ENCODE measurements around the gene GPC6.

Gene GPC6

DNA sequence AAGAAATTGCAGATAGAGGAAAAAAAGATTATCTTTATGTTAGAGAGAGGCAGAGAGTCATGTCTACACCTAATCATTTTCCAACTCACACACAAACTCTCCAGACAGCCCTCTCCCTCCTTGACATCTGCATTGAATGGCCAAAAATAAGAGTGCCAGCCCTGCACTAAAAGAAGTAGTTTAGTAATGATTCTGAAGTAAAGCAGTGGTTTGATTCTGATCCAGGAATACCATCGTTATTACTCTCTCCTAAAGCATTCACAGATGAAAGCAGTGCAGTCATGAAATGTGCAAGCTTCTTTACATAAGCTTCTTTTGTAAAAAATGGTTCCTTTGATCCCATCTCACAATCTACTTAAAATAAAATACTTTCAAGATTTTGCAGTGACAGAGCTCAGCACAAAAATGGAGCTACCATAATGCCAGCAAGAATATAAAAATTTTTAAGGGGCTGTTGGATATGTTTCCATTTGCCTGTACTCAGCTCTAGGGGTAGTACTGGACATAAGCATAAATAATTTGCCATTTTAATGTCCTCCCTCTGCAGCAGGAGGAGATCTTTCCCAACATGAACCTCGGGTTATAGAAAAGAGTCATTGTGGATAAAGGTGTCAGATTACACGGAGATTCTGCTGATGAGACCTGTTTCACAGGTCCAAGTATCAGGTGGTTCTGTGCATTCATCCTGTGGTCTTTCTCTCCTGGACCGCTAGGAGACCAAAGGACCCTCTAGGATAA lies 846.6 kb downstream of the GPC6 start:
- H3K27me3 ChIP-seq (ENCODE audit: low read depth, low read length) = no peaks in the 10 kb centered on the region
- no peaks in the 10 kb centered on the region for H3K79me2 ChIP-seq (ENCODE audit: low read length)
- H3K4me2 ChIP-seq (ENCODE audit: low read length) = no peak overlapping the region
- H2AFZ ChIP-seq (ENCODE audit: low read depth, low read length) = no peak overlapping the region
- H3K27ac ChIP-seq (ENCODE audit: low read length) = no peak overlapping the region
- H3K4me3 ChIP-seq (ENCODE audit: low read length) = no peak overlapping the region
- TF ChIP-seq EZH2phosphoT487 (IDR thresholded peaks at IDR 0.05; ENCODE audit: low read depth) = no peak
- H4K20me1 ChIP-seq (ENCODE audit: insufficient read depth, low read length) = no peaks in the 10 kb centered on the region
- no peaks in the 10 kb centered on the region; the same call in 1 of the 2 replicates for H3K9me3 ChIP-seq (ENCODE audit: insufficient read depth, low read length)
- H3K36me3 ChIP-seq (replicated peaks; ENCODE audit: low read depth, low read length) = no peaks in the 10 kb centered on the region
- no peaks in the 10 kb centered on the region for H3K4me1 ChIP-seq (ENCODE audit: low read length)
- H3K9ac ChIP-seq (ENCODE audit: low read length) = no peak overlapping the region

DNA sequence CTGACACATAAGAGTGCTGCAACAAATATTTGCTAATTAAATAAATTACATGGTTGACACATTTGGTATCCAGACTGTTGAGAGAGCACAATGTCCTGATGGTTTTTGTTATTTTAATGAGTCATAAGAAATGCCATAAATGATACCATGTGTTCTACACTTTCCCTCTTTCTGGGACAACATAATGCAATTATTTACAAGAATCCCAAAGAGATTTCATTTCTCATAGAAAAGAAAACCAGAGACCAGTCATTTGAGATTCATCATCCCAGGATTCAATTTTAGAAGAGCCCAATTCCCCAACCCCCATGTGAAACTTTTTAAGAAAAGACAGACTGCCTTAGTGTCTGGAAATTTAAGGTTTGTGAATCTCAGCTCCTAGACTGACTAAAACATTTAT lies 853.3 kb downstream of the GPC6 start:
- H3K27ac ChIP-seq (ENCODE audit: low read length) = no peak overlapping the region
- H3K27me3 ChIP-seq (ENCODE audit: low read depth, low read length) = no peaks in the 10 kb centered on the region
- no peak overlapping the region for H3K4me3 ChIP-seq (ENCODE audit: low read length)
- H2AFZ ChIP-seq (ENCODE audit: low read depth, low read length) = no peak overlapping the region
- TF ChIP-seq EZH2phosphoT487 (IDR thresholded peaks at IDR 0.05; ENCODE audit: low read depth) = no peak
- TF ChIP-seq, protein P1, sequence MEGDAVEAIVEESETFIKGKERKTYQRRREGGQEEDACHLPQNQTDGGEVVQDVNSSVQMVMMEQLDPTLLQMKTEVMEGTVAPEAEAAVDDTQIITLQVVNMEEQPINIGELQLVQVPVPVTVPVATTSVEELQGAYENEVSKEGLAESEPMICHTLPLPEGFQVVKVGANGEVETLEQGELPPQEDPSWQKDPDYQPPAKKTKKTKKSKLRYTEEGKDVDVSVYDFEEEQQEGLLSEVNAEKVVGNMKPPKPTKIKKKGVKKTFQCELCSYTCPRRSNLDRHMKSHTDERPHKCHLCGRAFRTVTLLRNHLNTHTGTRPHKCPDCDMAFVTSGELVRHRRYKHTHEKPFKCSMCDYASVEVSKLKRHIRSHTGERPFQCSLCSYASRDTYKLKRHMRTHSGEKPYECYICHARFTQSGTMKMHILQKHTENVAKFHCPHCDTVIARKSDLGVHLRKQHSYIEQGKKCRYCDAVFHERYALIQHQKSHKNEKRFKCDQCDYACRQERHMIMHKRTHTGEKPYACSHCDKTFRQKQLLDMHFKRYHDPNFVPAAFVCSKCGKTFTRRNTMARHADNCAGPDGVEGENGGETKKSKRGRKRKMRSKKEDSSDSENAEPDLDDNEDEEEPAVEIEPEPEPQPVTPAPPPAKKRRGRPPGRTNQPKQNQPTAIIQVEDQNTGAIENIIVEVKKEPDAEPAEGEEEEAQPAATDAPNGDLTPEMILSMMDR (IDR thresholded peaks at IDR 0.05; ENCODE audit: low read depth, low read length) = no peak
- no peaks in the 10 kb centered on the region for H3K36me3 ChIP-seq (replicated peaks; ENCODE audit: low read depth, low read length)
- H3K4me2 ChIP-seq (ENCODE audit: low read length) = no peak overlapping the region
- no peak overlapping the region for H3K9ac ChIP-seq (ENCODE audit: low read length)
- no peaks in the 10 kb centered on the region; the same call in 1 of the 2 replicates for H3K9me3 ChIP-seq (ENCODE audit: insufficient read depth, low read length)
- no peaks in the 10 kb centered on the region for H3K4me1 ChIP-seq (ENCODE audit: low read length)
- H3K79me2 ChIP-seq (ENCODE audit: low read length) = no peaks in the 10 kb centered on the region
- no peaks in the 10 kb centered on the region for H4K20me1 ChIP-seq (ENCODE audit: insufficient read depth, low read length)

DNA sequence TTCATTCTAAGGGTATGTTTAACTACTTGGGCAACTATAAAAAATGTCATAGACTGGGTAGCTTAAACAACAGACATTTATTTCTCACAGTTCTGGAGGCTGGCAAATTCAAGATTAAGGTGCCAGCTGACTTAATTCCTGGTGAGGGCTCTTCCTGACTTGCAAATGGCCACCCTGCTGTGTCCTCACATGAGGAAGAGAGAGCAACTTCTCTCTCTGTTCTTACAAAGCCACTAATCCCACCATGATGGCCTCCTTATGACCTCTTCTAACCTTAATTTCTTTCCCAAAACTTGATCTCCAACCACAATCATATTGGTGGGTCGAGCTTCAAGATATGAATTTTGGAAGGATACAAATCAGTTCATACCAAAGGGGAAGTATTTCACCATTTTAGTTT lies 853.9 kb downstream of the GPC6 start:
- H3K4me2 ChIP-seq (ENCODE audit: low read length) = no peak overlapping the region
- H3K9ac ChIP-seq (ENCODE audit: low read length) = no peak overlapping the region
- H3K4me3 ChIP-seq (ENCODE audit: low read length) = no peak overlapping the region
- no peak overlapping the region for H3K27ac ChIP-seq (ENCODE audit: low read length)
- no peaks in the 10 kb centered on the region for H3K79me2 ChIP-seq (ENCODE audit: low read length)
- H3K9me3 ChIP-seq (ENCODE audit: insufficient read depth, low read length) = no peaks in the 10 kb centered on the region; the same call in 1 of the 2 replicates
- TF ChIP-seq, protein P1 (IDR thresholded peaks at IDR 0.05; ENCODE audit: low read depth, low read length) = no peak
- no peak for TF ChIP-seq EZH2phosphoT487 (IDR thresholded peaks at IDR 0.05; ENCODE audit: low read depth)
- H2AFZ ChIP-seq (ENCODE audit: low read depth, low read length) = no peak overlapping the region
- no peaks in the 10 kb centered on the region for H3K27me3 ChIP-seq (ENCODE audit: low read depth, low read length)
- H3K4me1 ChIP-seq (ENCODE audit: low read length) = no peaks in the 10 kb centered on the region
- H3K36me3 ChIP-seq (replicated peaks; ENCODE audit: low read depth, low read length) = no peaks in the 10 kb centered on the region
- H4K20me1 ChIP-seq (ENCODE audit: insufficient read depth, low read length) = no peaks in the 10 kb centered on the region

DNA sequence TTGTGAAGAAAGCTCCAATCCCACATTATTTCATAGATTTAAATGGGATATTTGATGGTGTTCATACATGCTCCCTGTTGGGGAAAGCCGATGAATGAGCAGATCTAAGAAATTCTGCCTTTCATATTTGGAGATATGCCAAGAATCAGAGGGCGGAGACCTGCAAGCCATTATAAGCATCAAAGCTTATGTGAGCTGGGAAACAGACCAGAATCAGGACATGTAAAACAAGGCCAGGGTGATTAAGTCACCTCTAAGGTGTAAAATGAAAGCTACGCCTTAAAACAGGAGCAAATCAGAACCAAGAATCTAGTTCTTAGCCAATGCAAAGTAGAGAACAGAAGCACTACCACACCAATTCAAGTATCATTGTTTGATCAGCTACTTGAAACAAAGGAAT lies 860.5 kb downstream of the GPC6 start:
- TF ChIP-seq, protein P1 (IDR thresholded peaks at IDR 0.05; ENCODE audit: low read depth, low read length) = no peak
- H3K9me3 ChIP-seq (ENCODE audit: insufficient read depth, low read length) = no peaks in the 10 kb centered on the region
- no peak overlapping the region for H3K9ac ChIP-seq (ENCODE audit: low read length)
- H3K27me3 ChIP-seq (ENCODE audit: low read depth, low read length) = no peaks in the 10 kb centered on the region
- H3K4me1 ChIP-seq (ENCODE audit: low read length) = no peaks in the 10 kb centered on the region
- H3K79me2 ChIP-seq (ENCODE audit: low read length) = no peaks in the 10 kb centered on the region
- no peak overlapping the region for H2AFZ ChIP-seq (ENCODE audit: low read depth, low read length)
- H4K20me1 ChIP-seq (ENCODE audit: insufficient read depth, low read length) = no peaks in the 10 kb centered on the region
- no peaks in the 10 kb centered on the region for H3K36me3 ChIP-seq (replicated peaks; ENCODE audit: low read depth, low read length)
- H3K4me2 ChIP-seq (ENCODE audit: low read length) = no peak overlapping the region
- no peak overlapping the region for H3K27ac ChIP-seq (ENCODE audit: low read length)
- H3K4me3 ChIP-seq (ENCODE audit: low read length) = no peak overlapping the region
